Measurements from ENCODE around the gene ZNF577. TPM values are rescaled to one million over a fixed set of nuclear protein-coding genes. Genes with fewer than 3 reads are reported as not detected.

The ZNF577 gene
- total and polyA plus RNA-seq, 2 of the 13 experiments (the other 11 are each of a cell fraction or from before 2014, with no cell fraction given): 5.7 to 7.6 TPM

DNA sequence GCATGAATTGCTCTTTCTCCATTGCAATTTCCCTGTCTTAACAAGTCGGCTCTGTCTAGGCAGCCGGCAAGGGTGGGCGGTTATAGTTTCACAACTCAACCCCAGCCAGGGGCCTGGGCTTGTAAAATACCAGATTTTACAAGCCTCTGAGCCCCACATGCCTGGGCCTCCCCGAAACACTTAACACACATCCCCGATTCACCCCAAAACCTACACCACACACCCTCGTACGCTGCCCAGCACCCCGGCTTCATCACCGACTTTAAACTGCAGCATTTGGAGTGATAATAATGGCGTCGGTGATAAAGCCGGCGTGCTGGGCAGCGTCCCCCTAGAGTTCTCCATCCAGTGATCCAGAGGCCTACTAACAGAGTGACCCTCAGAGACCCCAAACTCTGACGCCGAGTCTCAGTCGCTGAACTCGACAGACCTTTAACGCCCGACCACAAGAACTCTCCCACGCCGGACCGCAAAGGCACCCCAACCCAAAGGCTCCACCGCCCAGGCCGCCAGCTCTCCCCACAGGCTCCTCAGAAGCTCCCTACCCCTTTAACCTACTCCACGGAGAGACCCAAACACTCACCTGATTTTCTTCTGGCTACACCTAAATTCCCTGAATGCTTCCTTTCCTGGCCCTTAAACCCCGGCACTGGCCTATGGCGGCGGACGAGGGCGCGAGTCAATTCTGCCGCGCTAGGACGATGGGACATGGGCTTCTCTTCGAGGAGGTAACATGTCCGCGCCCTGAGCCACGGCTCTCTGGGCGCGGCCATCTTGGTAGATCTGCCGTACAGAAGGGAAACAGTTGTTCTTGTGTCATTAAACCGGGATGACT lies 16.8 kb upstream of the ZNF577 start, which contains the start of gene ZNF649 (continued):
- 0 out of 2 replicates have a peak, but pooled peaks have one; percentile 65 for TF ChIP-seq ZNF276 (CRISPR knock-in tag; IDR thresholded peaks at IDR 0.05; ENCODE audit: low read depth)
- TF ChIP-seq LRRFIP1 (CRISPR knock-in tag; conservative IDR thresholded peaks at IDR 0.05): no peak
- peak; percentile 67; the same call in 1 of the 2 replicates for TF ChIP-seq NR2C2 (CRISPR knock-in tag; IDR thresholded peaks at IDR 0.05; ENCODE audit: borderline replicate concordance)
- TF ChIP-seq ZNF282 (IDR thresholded peaks at IDR 0.05; ENCODE audit: partially characterized antibody): no peak
- no peak for TF ChIP-seq ZNF326 (CRISPR knock-in tag; IDR thresholded peaks at IDR 0.05; ENCODE audit: borderline replicate concordance)
- no peak for TF ChIP-seq ZNF3 (CRISPR knock-in tag; IDR thresholded peaks at IDR 0.05)
- no peak for TF ChIP-seq KLF6 (CRISPR knock-in tag; IDR thresholded peaks at IDR 0.05)
- TF ChIP-seq, protein P1, sequence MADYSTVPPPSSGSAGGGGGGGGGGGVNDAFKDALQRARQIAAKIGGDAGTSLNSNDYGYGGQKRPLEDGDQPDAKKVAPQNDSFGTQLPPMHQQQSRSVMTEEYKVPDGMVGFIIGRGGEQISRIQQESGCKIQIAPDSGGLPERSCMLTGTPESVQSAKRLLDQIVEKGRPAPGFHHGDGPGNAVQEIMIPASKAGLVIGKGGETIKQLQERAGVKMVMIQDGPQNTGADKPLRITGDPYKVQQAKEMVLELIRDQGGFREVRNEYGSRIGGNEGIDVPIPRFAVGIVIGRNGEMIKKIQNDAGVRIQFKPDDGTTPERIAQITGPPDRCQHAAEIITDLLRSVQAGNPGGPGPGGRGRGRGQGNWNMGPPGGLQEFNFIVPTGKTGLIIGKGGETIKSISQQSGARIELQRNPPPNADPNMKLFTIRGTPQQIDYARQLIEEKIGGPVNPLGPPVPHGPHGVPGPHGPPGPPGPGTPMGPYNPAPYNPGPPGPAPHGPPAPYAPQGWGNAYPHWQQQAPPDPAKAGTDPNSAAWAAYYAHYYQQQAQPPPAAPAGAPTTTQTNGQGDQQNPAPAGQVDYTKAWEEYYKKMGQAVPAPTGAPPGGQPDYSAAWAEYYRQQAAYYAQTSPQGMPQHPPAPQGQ (CRISPR knock-in tag; IDR thresholded peaks at IDR 0.05; ENCODE audit: borderline replicate concordance): no peak
- no peak for TF ChIP-seq ZSCAN30 (CRISPR knock-in tag; IDR thresholded peaks at IDR 0.05)
- no peak for TF ChIP-seq PLSCR1 (CRISPR knock-in tag; IDR thresholded peaks at IDR 0.05; ENCODE audit: borderline replicate concordance)
- no peak for TF ChIP-seq ZNF547 (CRISPR knock-in tag; IDR thresholded peaks at IDR 0.05)
- no peak for TF ChIP-seq ONECUT2 (CRISPR knock-in tag; IDR thresholded peaks at IDR 0.05)
- TF ChIP-seq NBN (conservative IDR thresholded peaks at IDR 0.05): no peak
- no peak for TF ChIP-seq SMAD9 (CRISPR knock-in tag; IDR thresholded peaks at IDR 0.05)
- no peak for TF ChIP-seq TRAFD1 (CRISPR knock-in tag; IDR thresholded peaks at IDR 0.05; ENCODE audit: borderline replicate concordance)
- TF ChIP-seq ZNF720 (CRISPR knock-in tag; IDR thresholded peaks at IDR 0.05): no peak
